A673 (cell line): ENCODE data around the gene GMDS. TPM values are rescaled to one million over a fixed set of nuclear protein-coding genes. Genes with fewer than 3 reads are reported as not detected.

Experiments used
- BruUV-seq: library from RNA; stranded (reverse); fragments of 400-500 nt; replicated peaks from 2 replicates; lab custom pipeline; 2021; lab: Mats Ljungman, UMichigan
- CTCF ChIA-PET: fragments of 300-600 bp; sonication (Branson Sonifier 250); formaldehyde crosslinking; loops from one replicate; lab custom pipeline; 2022; ENCODE audit warnings: antibody characterized with exemption; lab: Charles Lee
- POLR2A ChIA-PET: fragments of 300-600 bp; sonication (Branson Sonifier 250); formaldehyde crosslinking; loops from one replicate; lab custom pipeline; 2022; ENCODE audit warnings: antibody characterized with exemption; ENCODE audit not compliant: low non-redundant PET; lab: Charles Lee
- DNase-seq: peaks from one replicate; pipeline ENCODE4 v3.0.0-alpha.2; 2015; ENCODE audit warnings: low spot score
- H3K27ac ChIP-seq: fragments of 200-600 bp; sonication (generic); 2 replicates; pipeline ENCODE4 v1.5.1; 2016; ENCODE audit warnings: mixed run types, low read depth, mild to moderate bottlenecking, mixed read lengths, antibody characterized with exemption, low read length; ENCODE audit not compliant: poor library complexity, severe bottlenecking
- H3K27me3 ChIP-seq: fragments of 200-600 bp; sonication (generic); replicated peaks from 2 replicates; pipeline ENCODE4 v1.6.1; 2017; ENCODE audit warnings: mixed run types, low read depth, mild to moderate bottlenecking, mixed read lengths, antibody characterized with exemption, low read length; ENCODE audit not compliant: insufficient read depth, poor library complexity
- H3K36me3 ChIP-seq: fragments of 200-600 bp; sonication (generic); 2 replicates; pipeline ENCODE4 v1.6.1; 2016; ENCODE audit warnings: mixed run types, mild to moderate bottlenecking, mixed read lengths, antibody characterized with exemption, low read length; ENCODE audit not compliant: insufficient read depth, poor library complexity, severe bottlenecking
- H3K4me1 ChIP-seq: fragments of 200-600 bp; sonication (generic); 2 replicates; pipeline ENCODE4 v1.6.1; 2017; ENCODE audit warnings: mixed run types, mild to moderate bottlenecking, mixed read lengths, antibody characterized with exemption, low read length; ENCODE audit not compliant: insufficient read depth, poor library complexity, severe bottlenecking
- H3K4me3 ChIP-seq: fragments of 200-600 bp; sonication (generic); 2 replicates; pipeline ENCODE4 v1.5.1; 2016; ENCODE audit warnings: low read depth, mixed run types, mild to moderate bottlenecking, mixed read lengths, low read length; ENCODE audit not compliant: poor library complexity, severe bottlenecking
- H3K9me3 ChIP-seq: fragments of 200-600 bp; sonication (generic); 2 replicates; pipeline ENCODE4 v1.6.1; 2016; ENCODE audit warnings: mixed run types, low read depth, mild to moderate bottlenecking, mixed read lengths, antibody characterized with exemption, low read length; ENCODE audit not compliant: poor library complexity, severe bottlenecking
- CTCF ChIP-seq: fragments of 300-800, 200-600 bp; sonication (generic); conservative IDR thresholded peaks from 2 replicates; pipeline ENCODE4 v1.5.1; 2017; ENCODE audit warnings: low read depth, mild to moderate bottlenecking, antibody characterized with exemption, low read length, moderate library complexity, mixed read lengths
- EZH2 ChIP-seq: fragments of 200-600 bp; sonication (generic); IDR thresholded peaks from 2 replicates; pipeline ENCODE4 v1.6.1; 2017; ENCODE audit warnings: borderline replicate concordance, low read depth, mild to moderate bottlenecking, mixed read lengths, antibody characterized with exemption, low read length; ENCODE audit not compliant: poor library complexity, severe bottlenecking
- intact Hi-C: fragments of 100-400 bp; cut with micrococcal nuclease; formaldehyde crosslinking; loops from one replicate; pipeline ENCODE4 v1.10.0; 2022; ENCODE audit not compliant: unreplicated experiment
- total RNA-seq: library from RNA; stranded (reverse); gene quantifications from 2 replicates; pipeline ENCODE4 v1.2.3, GENCODE V29; 2021

Gene GMDS
- total RNA-seq, 1 experiment from 2014 or later = 15.2 TPM

- peak; percentile 21 for DNase-seq
- intact Hi-C loops = no loop called here
- POLR2A ChIA-PET = no interaction called here
- CTCF ChIA-PET = no interaction called here
- no peaks in the 10 kb centered on the region for H3K4me1 ChIP-seq
- H3K9me3 ChIP-seq = no peaks in the 10 kb centered on the region
- H3K36me3 ChIP-seq = no peaks in the 10 kb centered on the region
- H3K27ac ChIP-seq = no peak overlapping the region
- H3K4me3 ChIP-seq = no peak overlapping the region
- BruUV-seq = no TSS peak
- no peak for TF ChIP-seq CTCF
- no peak for TF ChIP-seq EZH2
- H3K27me3 ChIP-seq = no peaks in the 10 kb centered on the region
Observed at GRCh38 chr6:1770968-1771723, 474.3 kb downstream of the GMDS start.

GRCh38 chr6:1770435-1770843, 475.0 kb downstream of the GMDS start:
- DNase-seq = no peak
- H3K9me3 ChIP-seq = no peaks in the 10 kb centered on the region
- H3K4me3 ChIP-seq = no peak overlapping the region
- CTCF ChIA-PET = no interaction called here
- H3K27ac ChIP-seq = no peak overlapping the region
- no TSS peak for BruUV-seq
- H3K4me1 ChIP-seq = no peaks in the 10 kb centered on the region
- no peaks in the 10 kb centered on the region for H3K36me3 ChIP-seq
- POLR2A ChIA-PET = no interaction called here
- TF ChIP-seq CTCF = no peak
- TF ChIP-seq EZH2 = no peak
- intact Hi-C loops = no loop called here
- H3K27me3 ChIP-seq = no peaks in the 10 kb centered on the region

GRCh38 chr6:1767481-1768246, 477.7 kb downstream of the GMDS start:
- TF ChIP-seq EZH2 (no peak), CTCF (no peak)
- CTCF ChIA-PET = no interaction called here
- no peak overlapping the region for H3K4me3 ChIP-seq
- POLR2A ChIA-PET = no interaction called here
- DNase-seq = no peak
- no peaks in the 10 kb centered on the region for H3K27me3 ChIP-seq
- intact Hi-C loops = no loop called here
- H3K9me3 ChIP-seq = no peaks in the 10 kb centered on the region
- no peaks in the 10 kb centered on the region for H3K4me1 ChIP-seq
- no TSS peak for BruUV-seq
- no peaks in the 10 kb centered on the region for H3K36me3 ChIP-seq
- H3K27ac ChIP-seq = no peak overlapping the region
